GM06990 (cell line): ENCODE results near the gene KIF18B.

ENCODE experiments used
- DNase-seq: peaks from one replicate; pipeline ENCODE4 v3.0.0-alpha.2; 2011; ENCODE audit not compliant: insufficient read length; ENCODE audit errors: extremely low read depth
- H3K27me3 ChIP-seq: replicated peaks from 2 replicates; pipeline ENCODE4 v1.6.0; 2011; ENCODE audit warnings: low read length; ENCODE audit not compliant: control insufficient read depth, insufficient read depth
- H3K36me3 ChIP-seq: 2 replicates; pipeline ENCODE4 v1.5.1; 2011; ENCODE audit warnings: low read length; ENCODE audit not compliant: control insufficient read depth, insufficient read depth
- H3K4me3 ChIP-seq: replicated peaks from 2 replicates; pipeline ENCODE4 v1.5.1; 2011; ENCODE audit warnings: low read depth, mild to moderate bottlenecking, control low read depth, low read length
- TF ChIP-seq, protein P1 (sequence below): IDR thresholded peaks from 2 replicates; pipeline ENCODE4 v1.5.1; 2011; ENCODE audit warnings: low read length, control low read depth, mild to moderate bottlenecking, inconsistent platforms; ENCODE audit not compliant: insufficient read depth, poor library complexity, severe bottlenecking

KIF18B gene

GRCh38 chr17:44968225-44969143, 20.9 kb upstream of the KIF18B start, which contains the start of gene C1QL1:
C1QL1 (minus strand) TSS chr17:44968303; CDS start chr17:44968048, 255 bp downstream.
- H3K36me3 ChIP-seq: no peaks in the 10 kb centered on the region
- H3K4me3 ChIP-seq: peak within 1 kb of the TSS; percentile 42
- DNase-seq: peak; percentile 89
- TF ChIP-seq, protein P1, sequence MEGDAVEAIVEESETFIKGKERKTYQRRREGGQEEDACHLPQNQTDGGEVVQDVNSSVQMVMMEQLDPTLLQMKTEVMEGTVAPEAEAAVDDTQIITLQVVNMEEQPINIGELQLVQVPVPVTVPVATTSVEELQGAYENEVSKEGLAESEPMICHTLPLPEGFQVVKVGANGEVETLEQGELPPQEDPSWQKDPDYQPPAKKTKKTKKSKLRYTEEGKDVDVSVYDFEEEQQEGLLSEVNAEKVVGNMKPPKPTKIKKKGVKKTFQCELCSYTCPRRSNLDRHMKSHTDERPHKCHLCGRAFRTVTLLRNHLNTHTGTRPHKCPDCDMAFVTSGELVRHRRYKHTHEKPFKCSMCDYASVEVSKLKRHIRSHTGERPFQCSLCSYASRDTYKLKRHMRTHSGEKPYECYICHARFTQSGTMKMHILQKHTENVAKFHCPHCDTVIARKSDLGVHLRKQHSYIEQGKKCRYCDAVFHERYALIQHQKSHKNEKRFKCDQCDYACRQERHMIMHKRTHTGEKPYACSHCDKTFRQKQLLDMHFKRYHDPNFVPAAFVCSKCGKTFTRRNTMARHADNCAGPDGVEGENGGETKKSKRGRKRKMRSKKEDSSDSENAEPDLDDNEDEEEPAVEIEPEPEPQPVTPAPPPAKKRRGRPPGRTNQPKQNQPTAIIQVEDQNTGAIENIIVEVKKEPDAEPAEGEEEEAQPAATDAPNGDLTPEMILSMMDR: peak; percentile 11
- H3K27me3 ChIP-seq: peaks cover 1% of the 10 kb centered on the region; the same call in 1 of the 2 replicates

DNA sequence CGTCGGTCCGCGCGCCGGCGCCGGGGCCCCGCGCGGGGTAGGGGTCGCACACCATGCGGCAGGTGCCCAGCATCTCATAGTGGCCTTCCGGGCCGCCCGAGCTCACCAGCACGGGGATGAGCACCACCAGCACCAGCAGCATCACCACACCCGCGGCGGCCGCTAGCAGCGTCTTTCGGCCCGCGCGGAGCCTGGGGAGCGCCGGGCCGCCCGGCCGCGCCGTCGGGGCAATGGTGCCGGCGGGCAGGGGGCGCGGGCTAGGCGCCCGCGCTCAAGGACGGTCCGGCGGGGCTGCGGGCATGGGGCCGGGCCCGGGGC, 20.3 kb upstream of the KIF18B start:
- H3K27me3 ChIP-seq: peaks cover 1% of the 10 kb centered on the region; the same call in 1 of the 2 replicates
- H3K36me3 ChIP-seq: no peaks in the 10 kb centered on the region
- H3K4me3 ChIP-seq: no peak overlapping the region

DNA sequence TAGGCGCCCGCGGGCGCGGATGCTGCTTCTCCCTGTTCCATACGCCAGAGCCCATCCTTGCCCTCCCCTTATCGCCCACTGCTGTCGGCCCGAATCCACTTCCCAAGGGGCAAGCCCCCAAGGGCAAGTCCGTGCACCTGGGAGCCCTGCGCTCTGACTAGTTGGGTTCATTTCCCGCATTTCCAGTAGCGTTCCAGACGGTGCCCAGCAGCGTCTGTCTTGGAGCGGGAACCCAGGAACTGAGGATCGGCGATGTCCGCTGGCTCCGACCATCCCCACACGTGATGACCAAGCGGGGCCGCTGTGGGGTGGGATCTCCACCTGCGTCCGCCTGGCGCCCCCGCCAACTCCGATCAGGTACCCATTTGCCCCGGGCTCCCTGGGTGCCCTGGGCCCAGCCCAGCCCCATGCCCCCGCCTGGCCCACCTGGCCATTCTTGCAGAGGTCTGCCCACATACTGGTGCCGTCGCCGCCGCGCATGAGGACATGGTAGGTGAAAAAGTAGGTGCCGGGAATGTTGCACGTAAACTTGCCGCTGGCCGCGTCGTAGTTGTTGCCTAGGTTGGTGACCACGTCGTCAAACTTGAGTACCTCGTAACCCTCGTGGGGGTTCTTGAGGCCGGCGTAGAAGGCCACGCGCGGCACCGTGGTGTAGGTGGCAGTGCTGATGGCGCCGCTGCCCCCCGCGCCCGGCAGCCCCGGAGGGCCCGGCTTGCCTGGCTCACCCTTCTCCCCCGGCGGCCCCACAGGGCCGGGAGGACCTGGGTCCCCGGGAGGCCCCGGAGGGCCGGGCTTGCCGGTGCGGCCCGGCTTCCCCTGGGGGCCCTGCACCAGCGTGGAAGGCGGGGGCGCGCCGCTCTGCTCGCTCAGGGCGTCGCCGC, 19.7 kb upstream of the KIF18B start:
- DNase-seq: no peak
- TF ChIP-seq, protein P1: no peak
- Histone ChIP-seq H3K4me3 (no peak overlapping the region), H3K27me3 (peaks cover 1% of the 10 kb centered on the region; the same call in 1 of the 2 replicates), H3K36me3 (no peaks in the 10 kb centered on the region)

More for the DNA sequence above, 20.3 kb upstream of the KIF18B start:
- DNase-seq: no peak
- TF ChIP-seq, protein P1: no peak

GRCh38 chr17:44966348-44967025, 18.9 kb upstream of the KIF18B start:
- TF ChIP-seq, protein P1: no peak
- peaks cover 1% of the 10 kb centered on the region; the same call in 1 of the 2 replicates for H3K27me3 ChIP-seq
- DNase-seq: no peak
- H3K4me3 ChIP-seq: no peak overlapping the region
- H3K36me3 ChIP-seq: no peaks in the 10 kb centered on the region

GRCh38 chr17:44965481-44966234, 18.1 kb upstream of the KIF18B start:
- DNase-seq: no peak
- H3K27me3 ChIP-seq: peaks cover 1% of the 10 kb centered on the region; the same call in 1 of the 2 replicates
- TF ChIP-seq, protein P1: no peak
- H3K36me3 ChIP-seq: no peaks in the 10 kb centered on the region
- no peak overlapping the region for H3K4me3 ChIP-seq
